SK-N-SH (cell line): Measurements from ENCODE around the gene GOLGA8A. TPM values are rescaled to one million over a fixed set of nuclear protein-coding genes. Genes with fewer than 3 reads are reported as not detected.
"Not testable (repeated sequence)": the region's sequence is repeated elsewhere in the genome, so short reads cannot be mapped to it uniquely, and the experiment has no call there.

Experiments
- CTCF ChIA-PET: fragments of 300-600, 350-600 bp; formaldehyde crosslinking; extraction: SDS; loops from one replicate; lab custom pipeline; 2021; lab: Yijun Ruan, JAX
- POLR2A ChIA-PET: fragments of 350-600 bp; sonication (Branson Sonifier 250); formaldehyde crosslinking; extraction: SDS; loops from one replicate; lab custom pipeline; 2020; ENCODE audit warnings: antibody characterized with exemption, inconsistent platforms; lab: Yijun Ruan, JAX
- DNase-seq: peaks from one replicate; pipeline ENCODE4 v3.0.0; 2012
- H2AFZ ChIP-seq: fragments of 200-600 bp; sonication (generic); 2 replicates; pipeline ENCODE4 v1.8.1; 2016; ENCODE audit warnings: antibody characterized with exemption, mild to moderate bottlenecking, low read depth
- H3F3A ChIP-seq: fragments of 200-600 bp; sonication (generic); replicated peaks from 2 replicates; pipeline ENCODE3; 2016; ENCODE audit warnings: antibody characterized with exemption, mild to moderate bottlenecking; ENCODE audit not compliant: insufficient read depth
- H3K27ac ChIP-seq, 2 experiments: fragments of 200-500 bp in 1 of 2; fragments of 200-600 bp in 1 of 2; sonication (Bioruptor generic) in 1 of 2; sonication (generic), shearing (Covaris generic) in 1 of 2; 2 replicates each; pipeline versions ENCODE4 v1.5.1 to v1.6.1; 2014 to 2016; ENCODE audit warnings: low read depth in 2 of 2, inconsistent platforms in 1 of 2, low read length in 1 of 2, mild to moderate bottlenecking in 1 of 2, mixed read lengths in 1 of 2
- H3K27me3 ChIP-seq: fragments of 200-600 bp; sonication (generic), shearing (Covaris generic); 2 replicates; pipeline ENCODE4 v1.6.1; 2016; ENCODE audit warnings: mixed run types; ENCODE audit not compliant: insufficient read depth
- H3K36me3 ChIP-seq, 2 experiments: fragments of 200-500 bp in 1 of 2; fragments of 200-600 bp in 1 of 2; sonication (Bioruptor generic) in 1 of 2; sonication (generic) in 1 of 2; replicated peaks in 1 of 2; 2 replicates each; pipeline versions ENCODE3 to v1.5.1; 2014 to 2016; ENCODE audit warnings: low read length in 1 of 2, mild to moderate bottlenecking in 1 of 2; ENCODE audit not compliant: insufficient read depth in 2 of 2, control insufficient read depth in 1 of 2
- H3K4me1 ChIP-seq, 2 experiments: fragments of 200-500 bp in 1 of 2; fragments of 200-600 bp in 1 of 2; sonication (Bioruptor generic) in 1 of 2; sonication (generic), shearing (Covaris generic) in 1 of 2; 2 replicates each; pipeline versions ENCODE4 v1.5.1 to v1.6.1; 2014 to 2016; ENCODE audit warnings: low read depth in 1 of 2, low read length in 1 of 2, mixed run types in 1 of 2; ENCODE audit not compliant: insufficient read depth in 2 of 2, control insufficient read depth in 1 of 2
- H3K4me2 ChIP-seq: fragments of 200-600 bp; sonication (generic), shearing (Covaris generic); 2 replicates; pipeline ENCODE4 v1.6.1; 2017; ENCODE audit warnings: mixed run types
- H3K4me3 ChIP-seq, 2 experiments: fragments of 200-500 bp in 1 of 2; fragments of 200-600 bp in 1 of 2; sonication (Bioruptor generic) in 1 of 2; sonication (generic), shearing (Covaris generic) in 1 of 2; 2 replicates each; pipeline versions ENCODE4 v1.5.1 to v1.8.1; 2014 to 2016; ENCODE audit warnings: low read depth in 2 of 2, inconsistent platforms in 1 of 2, low read length in 1 of 2, mild to moderate bottlenecking in 1 of 2, mixed read lengths in 1 of 2, moderate library complexity in 1 of 2
- H3K79me2 ChIP-seq: fragments of 200-600 bp; sonication (generic); 2 replicates; pipeline ENCODE4 v1.8.1; 2017; ENCODE audit warnings: mild to moderate bottlenecking; ENCODE audit not compliant: insufficient read depth
- H3K9ac ChIP-seq: fragments of 200-600 bp; sonication (generic); 2 replicates; pipeline ENCODE4 v1.6.1; 2017; ENCODE audit warnings: mixed run types
- H3K9me2 ChIP-seq: fragments of 200-600 bp; sonication (generic); 2 replicates; pipeline ENCODE4 v1.6.1; 2017; ENCODE audit warnings: mixed run types
- H3K9me3 ChIP-seq: fragments of 200-600 bp; sonication (generic); 2 replicates; pipeline ENCODE4 v1.6.1; 2017; ENCODE audit warnings: mixed run types, mild to moderate bottlenecking, moderate library complexity
- H4K20me1 ChIP-seq: fragments of 200-600 bp; sonication (generic); 2 replicates; pipeline ENCODE4 v1.6.1; 2017; ENCODE audit warnings: mild to moderate bottlenecking, mixed run types; ENCODE audit not compliant: insufficient read depth
- WGBS: methylation state at CpG from one replicate; pipeline ENCODE4 v1.1.6; 2017; ENCODE audit warnings: low lambda C conversion rate; 5-methylcytosine and 5-hydroxymethylcytosine counted together
- polyA plus RNA-seq, 3 experiments: library from polyadenylated mRNA; depleted of rRNA; stranded (reverse); fragments of >200 nt; gene quantifications; 2 replicates each; pipeline ENCODE4 v1.2.3, GENCODE V29; 2012

GOLGA8A gene
- polyA plus RNA-seq, 1 of the 3 experiments (the other 2 are of a cell fraction) = 33.9 TPM

DNA sequence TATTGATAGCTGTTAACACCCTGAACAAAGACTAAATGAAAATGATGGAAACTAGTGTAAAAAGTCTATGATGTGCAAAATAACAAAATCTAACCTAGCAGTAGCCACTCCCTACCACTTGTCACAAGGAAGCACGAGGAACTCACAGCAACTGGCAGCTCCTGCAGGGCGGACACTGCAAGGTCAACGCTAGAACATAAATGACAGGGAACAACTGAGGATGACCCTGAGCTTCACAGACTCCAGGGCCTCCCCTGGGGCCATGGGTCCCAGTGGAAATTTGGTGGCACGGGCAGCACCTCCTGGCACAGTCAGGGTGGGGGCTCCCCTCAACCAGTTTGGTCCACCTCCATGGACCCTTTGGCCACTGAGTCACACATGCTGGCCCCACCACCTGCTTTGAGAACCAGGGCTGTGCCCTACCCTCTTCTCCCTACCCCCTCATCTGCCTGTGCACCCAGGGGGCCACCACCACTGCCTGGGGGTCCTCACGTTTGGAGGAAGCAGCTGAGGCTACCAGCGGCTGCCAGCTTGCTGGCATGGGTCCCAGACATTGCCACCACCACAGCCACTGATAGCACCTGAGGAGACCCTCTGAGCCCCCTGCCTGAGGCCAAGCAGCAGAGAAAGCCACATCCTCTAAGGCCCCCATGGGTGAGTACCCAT lies 14.1 kb downstream of the GOLGA8A start:
- H3K9ac ChIP-seq, H3K9me3 ChIP-seq, H3K4me3 ChIP-seq, H3K4me2 ChIP-seq, H4K20me1 ChIP-seq, H3F3A ChIP-seq, DNase-seq, H3K9me2 ChIP-seq, H3K36me3 ChIP-seq, H3K27ac ChIP-seq, POLR2A ChIA-PET, CTCF ChIA-PET, H3K27me3 ChIP-seq, H2AFZ ChIP-seq, H3K79me2 ChIP-seq, H3K4me1 ChIP-seq: not testable (repeated sequence)
- WGBS = 80% methylated on average over 3 of the region's 6 CpGs

DNA sequence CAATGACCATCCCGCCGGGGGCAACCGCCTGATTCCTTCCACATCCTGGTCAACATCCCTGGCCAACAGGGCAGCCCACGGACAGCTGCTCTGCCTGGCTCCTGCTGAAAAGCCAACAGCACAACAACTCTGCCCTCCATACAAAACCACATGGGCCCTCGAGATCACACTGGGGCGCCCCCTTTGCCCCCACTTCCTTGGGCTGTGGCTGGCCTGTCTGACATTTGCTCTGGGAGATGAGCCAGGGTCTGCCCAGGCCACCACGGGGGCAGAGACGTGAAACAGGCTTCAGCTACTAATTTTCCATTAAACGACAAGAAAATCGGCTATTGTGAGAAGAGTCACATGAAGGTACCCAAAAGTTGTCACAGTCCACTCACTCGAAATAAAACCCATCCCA lies 16.7 kb downstream of the GOLGA8A start:
- H4K20me1 ChIP-seq, H3K9me2 ChIP-seq, H2AFZ ChIP-seq, H3K9ac ChIP-seq, H3K27me3 ChIP-seq, CTCF ChIA-PET, H3F3A ChIP-seq, H3K27ac ChIP-seq, H3K9me3 ChIP-seq, H3K79me2 ChIP-seq, H3K4me1 ChIP-seq, POLR2A ChIA-PET, DNase-seq, H3K36me3 ChIP-seq, H3K4me2 ChIP-seq, H3K4me3 ChIP-seq: not testable (repeated sequence)
- 69% methylated on average over 5 of the region's 11 CpGs for WGBS

DNA sequence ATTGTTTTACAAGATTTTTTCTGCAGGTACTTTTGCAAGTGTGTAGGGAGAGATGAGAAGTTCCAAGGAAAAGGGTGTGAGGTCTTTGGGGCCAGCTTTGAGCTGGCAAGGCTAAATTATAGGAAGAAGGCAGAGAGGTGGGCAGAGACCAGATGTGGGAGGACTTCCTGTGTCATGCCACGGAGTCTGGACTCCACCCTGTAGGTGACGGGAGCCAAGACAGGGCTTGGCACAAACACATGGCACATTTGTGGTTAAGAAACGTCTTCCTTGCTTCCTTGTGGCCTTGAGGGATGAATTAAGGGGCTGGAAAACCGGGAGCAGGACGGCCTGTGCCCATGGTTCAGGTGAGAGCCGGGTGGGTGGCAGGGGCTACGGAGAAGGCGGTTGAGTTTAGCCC lies 19.2 kb downstream of the GOLGA8A start:
- H3F3A ChIP-seq, H2AFZ ChIP-seq, H3K4me1 ChIP-seq, DNase-seq, H3K9me2 ChIP-seq, CTCF ChIA-PET, H4K20me1 ChIP-seq, H3K9me3 ChIP-seq, H3K36me3 ChIP-seq, H3K79me2 ChIP-seq, POLR2A ChIA-PET, H3K4me2 ChIP-seq, H3K27me3 ChIP-seq, H3K9ac ChIP-seq, H3K4me3 ChIP-seq, H3K27ac ChIP-seq: not testable (repeated sequence)
- WGBS = 79% methylated on average over 8 of the region's 8 CpGs

DNA sequence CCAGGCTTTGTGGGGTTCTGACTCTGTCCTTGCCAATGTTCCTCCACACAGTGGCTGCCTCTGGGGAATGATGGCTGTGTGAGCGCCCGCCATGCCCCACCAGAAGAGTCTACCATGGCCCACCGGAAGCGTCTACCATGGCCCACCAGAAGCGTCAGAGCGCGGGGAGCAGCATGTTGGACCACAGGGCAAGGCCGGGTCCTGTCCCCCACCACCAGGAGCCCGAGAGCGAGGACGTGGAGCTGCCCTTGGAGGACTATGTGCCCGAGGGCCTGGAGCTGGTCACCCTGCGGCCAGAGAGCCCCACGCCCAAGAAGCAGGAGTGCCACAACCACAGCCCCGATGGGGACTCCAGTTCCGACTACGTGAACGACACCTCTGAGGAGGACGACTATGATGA lies 28.1 kb downstream of the GOLGA8A start:
- DNase-seq, H3K36me3 ChIP-seq, H3K4me2 ChIP-seq, H3K9me3 ChIP-seq, H4K20me1 ChIP-seq, H3K79me2 ChIP-seq, CTCF ChIA-PET, H2AFZ ChIP-seq, H3K27ac ChIP-seq, H3K4me1 ChIP-seq, H3K4me3 ChIP-seq, H3K9me2 ChIP-seq, H3K9ac ChIP-seq, H3K27me3 ChIP-seq, POLR2A ChIA-PET, H3F3A ChIP-seq: not testable (repeated sequence)
- whole genome bisulfite sequencing = 92% methylated on average over 2 of the region's 19 CpGs

DNA sequence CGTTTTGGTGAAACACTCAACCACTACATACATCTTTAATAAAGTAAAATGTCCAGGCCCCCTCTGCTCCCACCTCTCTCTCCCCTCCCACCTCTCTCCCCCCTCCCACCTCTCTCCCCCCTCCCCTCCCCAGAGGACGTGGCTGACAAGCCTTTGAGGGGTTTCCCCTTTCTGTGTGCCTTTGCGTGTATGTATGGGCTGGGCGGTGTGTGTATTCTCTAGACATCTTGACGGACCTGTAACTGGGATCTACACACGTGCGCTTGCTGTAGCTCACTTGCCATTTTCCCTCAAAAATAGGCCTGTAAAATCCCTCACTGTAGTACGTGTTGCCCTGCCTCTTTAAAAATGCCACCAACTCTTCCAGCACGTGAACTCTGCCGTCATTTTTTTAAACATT lies 28.6 kb downstream of the GOLGA8A start:
- H3K9ac ChIP-seq, H3K4me3 ChIP-seq, H3K9me3 ChIP-seq, H3K27me3 ChIP-seq, DNase-seq, H4K20me1 ChIP-seq, H3K9me2 ChIP-seq, CTCF ChIA-PET, H2AFZ ChIP-seq, H3K4me2 ChIP-seq, POLR2A ChIA-PET, H3K27ac ChIP-seq, H3F3A ChIP-seq, H3K79me2 ChIP-seq, H3K36me3 ChIP-seq, H3K4me1 ChIP-seq: not testable (repeated sequence)
- 85% methylated on average over 4 of the region's 10 CpGs for WGBS

DNA sequence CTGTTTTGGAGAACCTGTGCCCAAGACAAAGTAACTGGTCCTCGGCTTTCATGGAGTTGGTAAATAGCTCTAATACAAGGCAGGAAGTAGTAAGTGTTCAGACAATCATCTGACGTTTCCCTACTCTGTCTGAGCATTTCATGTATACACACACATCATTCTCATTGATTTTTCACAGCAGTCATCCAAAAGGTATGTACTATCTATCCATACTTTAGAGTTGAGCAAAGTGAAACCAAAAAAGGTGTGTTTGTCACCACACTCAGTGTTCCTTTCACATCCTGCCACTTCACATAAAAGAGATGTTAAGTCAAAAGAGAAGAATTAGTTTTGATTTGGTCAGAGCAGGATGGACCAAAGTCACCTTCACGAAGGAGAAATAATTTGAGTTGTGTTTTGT lies 33.7 kb downstream of the GOLGA8A start:
- CTCF ChIA-PET, H3K27ac ChIP-seq, POLR2A ChIA-PET, H3K4me1 ChIP-seq, H3K9ac ChIP-seq, H3K79me2 ChIP-seq, H3K27me3 ChIP-seq, H3F3A ChIP-seq, H3K9me2 ChIP-seq, H3K36me3 ChIP-seq, DNase-seq, H3K9me3 ChIP-seq, H3K4me2 ChIP-seq, H4K20me1 ChIP-seq, H3K4me3 ChIP-seq, H2AFZ ChIP-seq: not testable (repeated sequence)
- no CpG with 5 or more reads among the region's 3 CpGs for WGBS
